ENCODE results near the gene TMC3.

GRCh38 chr15:81282606-81282895 lies 91.5 kb downstream of the TMC3 start:
- TF ChIP-seq CTCF (IDR thresholded peaks at IDR 0.05), result no peak
- TF ChIP-seq EP300 (IDR thresholded peaks at IDR 0.05), result no peak
- TF ChIP-seq POLR2AphosphoS5 (IDR thresholded peaks at IDR 0.05), result no peak

All from sigmoid colon (tissue), 4 donors.